A549 (cell line): ENCODE data around the gene PAXX. TPM values are rescaled to one million over a fixed set of nuclear protein-coding genes. Genes with fewer than 3 reads are reported as not detected.

Source experiments
- ATAC-seq, 2 experiments: fragments of 200-7000 bp in 1 of 2; fragments of >200 bp in 1 of 2; cut with Nextera tagmentation in 1 of 2; cut with Tn5 transposase in 1 of 2; 3 replicates each; pipeline versions ENCODE4 v1.8.0 to v1.9.1; 2018 to 2020; ENCODE audit warnings: mild to moderate bottlenecking in 1 of 2, moderate library complexity in 1 of 2
- CTCF ChIA-PET: fragments of 300-600 bp; sonication (Branson Sonifier 250); formaldehyde crosslinking; extraction: SDS; loops from one replicate; lab custom pipeline; 2021; ENCODE audit warnings: antibody characterized with exemption, inconsistent platforms; lab: Yijun Ruan, JAX
- POLR2A ChIA-PET: fragments of 350-600 bp; formaldehyde crosslinking; extraction: SDS; loops from one replicate; lab custom pipeline; 2021; ENCODE audit warnings: antibody characterized with exemption, inconsistent platforms; lab: Yijun Ruan, JAX
- DNase-seq, 2 experiments: peaks; one replicate each; pipeline versions ENCODE4 v3.0.0 to v3.0.0-alpha.2; 2011 to 2016; ENCODE audit warnings: low read depth in 1 of 2, low spot score in 1 of 2
- FAIRE-seq: peaks from 2 replicates; lab custom pipeline; 2011; peaks lifted over from hg19 to GRCh38; lab: Jason Lieb, UNC
- H3K27ac ChIP-seq, 2 experiments: fragments of >200 bp; sonication (Bioruptor Twin); formaldehyde crosslinking; 3 replicates each; pipeline ENCODE4 v1.5.1; 2016 to 2017
- H3K4me1 ChIP-seq: fragments of >200 bp; sonication (Bioruptor Twin); formaldehyde crosslinking; 3 replicates; pipeline ENCODE4 v1.6.1; 2016
- H3K4me2 ChIP-seq: fragments of >200 bp; sonication (Bioruptor Twin); formaldehyde crosslinking; 3 replicates; pipeline ENCODE4 v1.6.1; 2016
- H3K4me3 ChIP-seq: fragments of >200 bp; sonication (Bioruptor Twin); formaldehyde crosslinking; 3 replicates; pipeline ENCODE4 v1.5.1; 2016
- H3K9me3 ChIP-seq: fragments of >200 bp; sonication (Bioruptor Twin); formaldehyde crosslinking; 3 replicates; pipeline ENCODE4 v1.6.1; 2016
- BCL3 ChIP-seq: fragments of >200 bp; sonication (Bioruptor Twin); formaldehyde crosslinking; IDR thresholded peaks from 3 replicates; pipeline ENCODE4 v1.6.1; 2016
- BHLHE40 ChIP-seq: IDR thresholded peaks from 2 replicates; pipeline ENCODE4 v1.6.1; 2012; ENCODE audit warnings: low read depth, low read length, inconsistent platforms
- CEBPB ChIP-seq, 2 experiments: fragments of >200 bp in 1 of 2; sonication (Bioruptor Twin) in 1 of 2; formaldehyde crosslinking in 1 of 2; IDR thresholded peaks; 2 replicates each; pipeline ENCODE4 v1.6.1; 2012 to 2016
- EHF ChIP-seq: fragments of 250-450 bp; sonication (Bioruptor Pico); IDR thresholded peaks from 2 replicates; pipeline ENCODE4 v1.5.0; 2020; ENCODE audit warnings: mild to moderate bottlenecking
- EHMT2 ChIP-seq: fragments of 200-600 bp; sonication (generic); IDR thresholded peaks from 2 replicates; pipeline ENCODE4 v1.6.1; 2016; ENCODE audit warnings: antibody characterized with exemption, low read depth, mild to moderate bottlenecking, moderate library complexity
- ELK1 ChIP-seq: fragments of 150-350 bp; IDR thresholded peaks from 2 replicates; pipeline ENCODE4 v1.6.1; 2014; ENCODE audit warnings: low read depth, mild to moderate bottlenecking, low read length
- EP300 ChIP-seq, 2 experiments: fragments of >200 bp; sonication (Bioruptor Twin); formaldehyde crosslinking; IDR thresholded peaks; 2 replicates in 1 of 2; 3 replicates in 1 of 2; pipeline ENCODE4 v1.6.1; 2016 to 2017
- FOSB ChIP-seq: fragments of 250-450 bp; sonication (Bioruptor Pico); IDR thresholded peaks from 2 replicates; pipeline ENCODE4 v1.5.0; 2020; ENCODE audit warnings: mild to moderate bottlenecking, moderate library complexity
- FOSL2 ChIP-seq, 2 experiments: fragments of 450-650 bp in 1 of 2; fragments of >200 bp in 1 of 2; sonication (Bioruptor Twin) in 1 of 2; formaldehyde crosslinking; IDR thresholded peaks; 2 replicates each; pipeline versions ENCODE4 v1.5.0 to v1.6.1; 2016 to 2020; ENCODE audit warnings: mild to moderate bottlenecking in 1 of 2, moderate library complexity in 1 of 2
- HES2 ChIP-seq: fragments of >200 bp; sonication (Bioruptor Twin); formaldehyde crosslinking; IDR thresholded peaks from 2 replicates; pipeline ENCODE4 v1.6.1; 2016
- HEYL ChIP-seq: fragments of 250-450 bp; sonication (Bioruptor Pico); IDR thresholded peaks from 2 replicates; pipeline ENCODE4 v1.8.0; 2021; ENCODE audit warnings: mild to moderate bottlenecking, moderate library complexity
- NFE2L2 ChIP-seq: fragments of 150-350 bp; conservative IDR thresholded peaks from 2 replicates; pipeline ENCODE4 v1.6.1; 2014; ENCODE audit warnings: low read length
- PBX3 ChIP-seq: IDR thresholded peaks from 2 replicates; pipeline ENCODE4 v1.6.1; 2012
- PHF8 ChIP-seq: fragments of 200-600 bp; sonication (generic); IDR thresholded peaks from 2 replicates; pipeline ENCODE4 v1.6.1; 2016; ENCODE audit warnings: low read depth, mild to moderate bottlenecking, antibody characterized with exemption, moderate library complexity, borderline replicate concordance
- REST ChIP-seq: fragments of 200-600 bp; sonication (generic); IDR thresholded peaks from 2 replicates; pipeline ENCODE4 v1.6.1; 2016; ENCODE audit warnings: antibody characterized with exemption, mild to moderate bottlenecking, moderate library complexity
- SMC3 ChIP-seq: fragments of >200 bp; sonication (Bioruptor Twin); formaldehyde crosslinking; IDR thresholded peaks from 3 replicates; pipeline ENCODE4 v1.6.1; 2018; ENCODE audit warnings: inconsistent platforms
- USF2 ChIP-seq: fragments of 450-650 bp; IDR thresholded peaks from 2 replicates; pipeline ENCODE4 v1.6.1; 2014; ENCODE audit warnings: antibody characterized with exemption
- ZSCAN20 ChIP-seq: fragments of 250-450 bp; sonication (Bioruptor Pico); IDR thresholded peaks from 2 replicates; pipeline ENCODE4 v1.8.0; 2022; ENCODE audit warnings: mild to moderate bottlenecking, moderate library complexity
- WGBS: methylation state at CpG from one replicate; pipeline ENCODE4 v1.1.6; 2017; ENCODE audit errors: missing lambda C conversion rate; 5-methylcytosine and 5-hydroxymethylcytosine counted together
- polyA plus RNA-seq, 4 experiments: library from polyadenylated mRNA; depleted of rRNA in 3 of 4; stranded (reverse); fragments of >200 nt; fragmentation: RNase III in 1 of 4; extraction: RNeasy Plus Mini Kit Qiagen cat#74134 plus additional on column Dnase treatment in 1 of 4; gene quantifications; 2 replicates in 3 of 4; 3 replicates in 1 of 4; pipeline ENCODE4 v1.2.3, GENCODE V29; 2011 to 2017

The PAXX gene
- polyA plus RNA-seq, 2 of the 4 experiments (the other 2 are of a cell fraction): 15.6 to 53.2 TPM

GRCh38 chr9:136995362-136995761, 3.1 kb downstream of the PAXX start:
- WGBS: 86% methylated on average over 18 of the region's 30 CpGs
- TF ChIP-seq BCL3: no peak
- TF ChIP-seq EP300 (IDR thresholded peaks at IDR 0.05): no peak
- TF ChIP-seq SMC3: no peak
- no peak for TF ChIP-seq CEBPB (IDR thresholded peaks at IDR 0.05)
- no peak for TF ChIP-seq FOSL2 (IDR thresholded peaks at IDR 0.05)
- no peak for TF ChIP-seq FOSL2 (CRISPR knock-in tag; IDR thresholded peaks at IDR 0.05)
- no peak for TF ChIP-seq EHMT2
- TF ChIP-seq REST: no peak
- no peak for TF ChIP-seq ZSCAN20
- no peak for TF ChIP-seq HES2
- no peak for TF ChIP-seq EHF
- no peak for TF ChIP-seq BHLHE40
- no peak for TF ChIP-seq NFE2L2
- no peak for TF ChIP-seq HEYL
- TF ChIP-seq ELK1: no peak
- TF ChIP-seq FOSB (CRISPR knock-in tag): no peak
- no peak for TF ChIP-seq PHF8
- H3K4me1 ChIP-seq: peaks cover 57% of the 10 kb centered on the region
- DNase-seq: no peak
- ChIA-PET POLR2A (interaction anchor here (1.0 to 1.7 kb wide), 3 partner anchors 17 to 93 kb away, joined by 3 to 6 read pairs (median 4); no protein-coding TSS in a partner anchor), CTCF (interaction anchor here (1.3 to 6.6 kb wide), 6 partner anchors 25 to 153 kb away, joined by 4 to 34 read pairs (median 17); partner anchors contain the start of genes ABCA2 and AJM1)
- H3K9me3 ChIP-seq: peaks cover 3% of the 10 kb centered on the region; the same call in 1 of the 3 replicates
- FAIRE-seq: no peak
- H3K4me3 ChIP-seq: no peak overlapping the region
- H3K27ac ChIP-seq: peak overlapping the region; percentile 59 to 84; a peak in 4 of 6 replicates
- ATAC-seq: no peak
- peak overlapping the region; percentile 86 for H3K4me2 ChIP-seq

- H3K27ac ChIP-seq: peak overlapping the region; percentile 59 to 84
- TF ChIP-seq USF2: no peak
- TF ChIP-seq PBX3: peak; percentile 21
- TF ChIP-seq, all 56 proteins: peak for 1
- 10% methylated on average over 2 of the region's 12 CpGs for WGBS
- DNase-seq: no peak
- peaks cover 53% of the 10 kb centered on the region for H3K4me1 ChIP-seq
- peak overlapping the region; percentile 86 for H3K4me2 ChIP-seq
- peak in 1 of 2 experiments; percentile 14; a peak in 3 of 6 replicates for ATAC-seq
- peaks cover 3% of the 10 kb centered on the region; the same call in 1 of the 3 replicates for H3K9me3 ChIP-seq
- FAIRE-seq: no peak
- peak overlapping the region; percentile 30 for H3K4me3 ChIP-seq
- CTCF ChIA-PET: interaction anchor here (0.5 to 6.6 kb wide), 9 partner anchors 9 to 153 kb away, joined by 3 to 34 read pairs (median 5); partner anchors contain the start of genes ABCA2, AJM1 and NPDC1
- POLR2A ChIA-PET: interaction anchor here (0.8 to 1.7 kb wide), 5 partner anchors 18 to 148 kb away, joined by 3 to 6 read pairs (median 4); no protein-coding TSS in a partner anchor
Observed at GRCh38 chr9:136995772-136996311, 3.6 kb downstream of the PAXX start.
